Suprapubic skin (tissue), 4 donors: ENCODE data around the gene RHBDD1. TPM values are rescaled to one million over a fixed set of nuclear protein-coding genes. Genes with fewer than 3 reads are reported as not detected.

Experiments
- DNase-seq, 2 donors: peaks; one replicate each; pipeline ENCODE4 v3.0.0-alpha.2; 2019; ENCODE audit warnings: low spot score in 2 of 2
- H3K27ac ChIP-seq: fragments of 200-600 bp; sonication (generic); one replicate; pipeline ENCODE4 v1.5.1; 2019
- H3K27me3 ChIP-seq: fragments of 200-600 bp; sonication (generic); one replicate; pipeline ENCODE4 v1.5.1; 2019
- H3K36me3 ChIP-seq: fragments of 200-600 bp; sonication (generic); one replicate; pipeline ENCODE4 v1.5.1; 2019
- H3K4me1 ChIP-seq: fragments of 200-600 bp; sonication (generic); one replicate; pipeline ENCODE4 v1.5.1; 2019
- H3K4me3 ChIP-seq: fragments of 200-600 bp; sonication (generic); one replicate; pipeline ENCODE4 v1.5.1; 2019; ENCODE audit warnings: mild to moderate bottlenecking
- H3K9me3 ChIP-seq: fragments of 200-600 bp; sonication (generic); one replicate; pipeline ENCODE4 v1.5.1; 2019
- CTCF ChIP-seq, 2 donors: fragments of 200-600 bp in 1 of 2; fragments of 450-650 bp in 1 of 2; sonication (generic) in 1 of 2; IDR thresholded peaks; one replicate each; pipeline ENCODE4 v1.5.1; 2016 to 2019; ENCODE audit warnings: antibody characterized with exemption in 2 of 2, mild to moderate bottlenecking in 1 of 2, moderate library complexity in 1 of 2
- EP300 ChIP-seq: sonication (generic); formaldehyde crosslinking; IDR thresholded peaks from one replicate; pipeline ENCODE4 v1.6.1; 2017; ENCODE audit warnings: antibody characterized with exemption
- POLR2A ChIP-seq, 2 donors: fragments of 450-650 bp; IDR thresholded peaks; one replicate each; pipeline ENCODE4 v1.6.1; 2017; ENCODE audit warnings: antibody characterized with exemption in 2 of 2, mild to moderate bottlenecking in 2 of 2, moderate library complexity in 2 of 2
- POLR2AphosphoS5 ChIP-seq, 3 donors: sonication (generic); formaldehyde crosslinking; IDR thresholded peaks; one replicate each; pipeline ENCODE4 v1.6.1; 2017; ENCODE audit warnings: antibody characterized with exemption in 3 of 3
- WGBS: methylation state at CpG from one replicate; pipeline ENCODE4 v1.1.5; 2018; 5-methylcytosine and 5-hydroxymethylcytosine counted together
- total RNA-seq, 4 donors: library from RNA; depleted of rRNA; stranded (reverse); fragments of >200 nt; gene quantifications; one replicate each; pipeline ENCODE4 v1.1.0, GENCODE V29; 2016

RHBDD1 gene
- total RNA-seq, 4 donors from 2014 or later: 14.0 to 41.8 (median 20.7) TPM

- Histone ChIP-seq H3K4me3 (no peak overlapping the region), H3K27me3 (no peaks in the 10 kb centered on the region), H3K27ac (no peak overlapping the region), H3K36me3 (no peaks in the 10 kb centered on the region), H3K9me3 (no peaks in the 10 kb centered on the region), H3K4me1 (no peaks in the 10 kb centered on the region)
- TF ChIP-seq POLR2AphosphoS5 (IDR thresholded peaks at IDR 0.05) (no peak), CTCF (IDR thresholded peaks at IDR 0.05) (no peak), POLR2A (IDR thresholded peaks at IDR 0.05) (no peak), EP300 (no peak)
- DNase-seq: no peak
- WGBS: 98% methylated on average over 3 of the region's 3 CpGs
Observed at GRCh38 chr2:226877491-226877890, 41.6 kb downstream of the RHBDD1 start.

GRCh38 chr2:226881287-226881686 is 45.4 kb downstream of the RHBDD1 start:
- Histone ChIP-seq H3K9me3 (no peaks in the 10 kb centered on the region), H3K4me1 (no peaks in the 10 kb centered on the region), H3K36me3 (no peaks in the 10 kb centered on the region), H3K4me3 (no peak overlapping the region), H3K27ac (no peak overlapping the region), H3K27me3 (no peaks in the 10 kb centered on the region)
- TF ChIP-seq EP300: no peak
- no peak for DNase-seq
- 93% methylated on average over 2 of the region's 2 CpGs for WGBS

- H3K27ac ChIP-seq: no peak overlapping the region
- no peak for DNase-seq
- TF ChIP-seq POLR2AphosphoS5 (IDR thresholded peaks at IDR 0.05): no peak
- H3K4me3 ChIP-seq: no peak overlapping the region
- 99% methylated on average over 4 of the region's 4 CpGs for WGBS
- H3K4me1 ChIP-seq: no peaks in the 10 kb centered on the region
- H3K36me3 ChIP-seq: no peaks in the 10 kb centered on the region
- no peaks in the 10 kb centered on the region for H3K27me3 ChIP-seq
- no peaks in the 10 kb centered on the region for H3K9me3 ChIP-seq
Observed at GRCh38 chr2:226882606-226883005, 46.8 kb downstream of the RHBDD1 start.

GRCh38 chr2:226883296-226883795 is 47.5 kb downstream of the RHBDD1 start:
- DNase-seq: no peak
- WGBS: 98% methylated on average over 4 of the region's 4 CpGs
- TF ChIP-seq POLR2A (IDR thresholded peaks at IDR 0.05): no peak
- TF ChIP-seq POLR2AphosphoS5 (IDR thresholded peaks at IDR 0.05): no peak
- no peak for TF ChIP-seq CTCF (IDR thresholded peaks at IDR 0.05)
- no peak for TF ChIP-seq EP300
- Histone ChIP-seq H3K9me3 (no peaks in the 10 kb centered on the region), H3K4me3 (no peak overlapping the region), H3K27me3 (no peaks in the 10 kb centered on the region), H3K27ac (no peak overlapping the region), H3K36me3 (no peaks in the 10 kb centered on the region), H3K4me1 (no peaks in the 10 kb centered on the region)

- H3K4me1 ChIP-seq: no peaks in the 10 kb centered on the region
- no peak for TF ChIP-seq EP300
- TF ChIP-seq POLR2AphosphoS5 (IDR thresholded peaks at IDR 0.05): no peak
- no peak for TF ChIP-seq POLR2A (IDR thresholded peaks at IDR 0.05)
- TF ChIP-seq CTCF (IDR thresholded peaks at IDR 0.05): no peak
- no peak overlapping the region for H3K4me3 ChIP-seq
- no peaks in the 10 kb centered on the region for H3K9me3 ChIP-seq
- no peaks in the 10 kb centered on the region for H3K27me3 ChIP-seq
- no peak for DNase-seq
- no peaks in the 10 kb centered on the region for H3K36me3 ChIP-seq
- H3K27ac ChIP-seq: no peak overlapping the region
Observed at GRCh38 chr2:226884166-226884565, 48.3 kb downstream of the RHBDD1 start.

GRCh38 chr2:226885769-226886435 is 50.0 kb downstream of the RHBDD1 start:
- Histone ChIP-seq H3K36me3 (no peaks in the 10 kb centered on the region), H3K4me3 (no peak overlapping the region), H3K27ac (no peak overlapping the region), H3K4me1 (no peaks in the 10 kb centered on the region), H3K9me3 (no peaks in the 10 kb centered on the region), H3K27me3 (no peaks in the 10 kb centered on the region)
- TF ChIP-seq EP300: no peak
- no peak for TF ChIP-seq POLR2AphosphoS5 (IDR thresholded peaks at IDR 0.05)
- no peak for TF ChIP-seq CTCF (IDR thresholded peaks at IDR 0.05)
- no peak for TF ChIP-seq POLR2A (IDR thresholded peaks at IDR 0.05)
- WGBS: 91% methylated on average over 8 of the region's 8 CpGs
- no peak for DNase-seq
